Muscle of back (tissue), 10 donors: ENCODE results near the gene CHFR. TPM values are rescaled to one million over a fixed set of nuclear protein-coding genes. Genes with fewer than 3 reads are reported as not detected.

Experiments used
- polyA plus RNA-seq, 10 donors: library from polyadenylated mRNA; unstranded; fragments of 120-200 nt; gene quantifications; one replicate each; pipeline ENCODE4 v1.2.1, GENCODE V29; 2013; ENCODE audit not compliant: insufficient read length in 10 of 10

CHFR gene
- polyA plus RNA-seq, 10 donors, result 14.2 to 21.9 (median 17.8) TPM

Other genes with a start within 250 kb of the CHFR start
- gene POLE, start 200.3 kb downstream of the CHFR start, polyA plus RNA-seq, result 10 to 100 TPM; 21.1 to 45.3 (median 29.5) TPM
- gene PXMP2, start 200.0 kb downstream of the CHFR start, polyA plus RNA-seq, result 10 to 100 TPM; 15.7 to 27.4 (median 19.6) TPM
- 10 to 100 TPM; 16.4 to 21.8 (median 18.0) TPM for gene PGAM5, start 176.8 kb downstream of the CHFR start, polyA plus RNA-seq
- 10 to 100 TPM; 31.9 to 58.8 (median 42.7) TPM for gene ANKLE2, start 125.8 kb downstream of the CHFR start, polyA plus RNA-seq
- 10 to 100 TPM; 33.7 to 46.8 (median 43.1) TPM for gene GOLGA3, start 58.7 kb downstream of the CHFR start, polyA plus RNA-seq
- 10 to 100 TPM in 8 of 10 donors, 1 to 10 TPM in 2; 8.9 to 18.7 (median 12.5) TPM for gene ZNF605, start 68.7 kb upstream of the CHFR start, polyA plus RNA-seq
- gene ZNF26, start 98.8 kb upstream of the CHFR start, polyA plus RNA-seq, result 10 to 100 TPM in 3 of 10 donors, 1 to 10 TPM in 7; 6.8 to 11.3 (median 7.8) TPM
- gene ZNF84, start 149.9 kb upstream of the CHFR start, polyA plus RNA-seq, result 10 to 100 TPM; 22.8 to 40.7 (median 31.6) TPM
- gene ZNF140, start 193.3 kb upstream of the CHFR start, polyA plus RNA-seq, result 10 to 100 TPM; 13.9 to 22.0 (median 17.4) TPM
- 1 to 10 TPM; 1.0 to 3.4 (median 1.8) TPM for gene ZNF891, start 242.7 kb upstream of the CHFR start, polyA plus RNA-seq
- 1 to 10 TPM; 3.7 to 8.4 (median 6.8) TPM for gene ZNF10, start 243.0 kb upstream of the CHFR start, polyA plus RNA-seq